MM.1S (cell line): ENCODE data around the gene MBOAT2.

Experiments
- EZH2 ChIP-seq: fragments of 300-600 bp; sonication (generic); optimal IDR thresholded peaks from 2 replicates; pipeline ENCODE3; 2017; ENCODE audit warnings: low read depth, mild to moderate bottlenecking, antibody characterized with exemption, low read length, mixed read lengths
- TF ChIP-seq, protein P1 (sequence below): fragments of 300-600 bp; sonication (generic); IDR thresholded peaks from 2 replicates; pipeline ENCODE4 v1.5.1; 2016; ENCODE audit warnings: antibody characterized with exemption, low read length, mixed read lengths

GRCh38 chr2:8997631-8998030 lies 5.9 kb downstream of the MBOAT2 start:
- TF ChIP-seq, protein P1, sequence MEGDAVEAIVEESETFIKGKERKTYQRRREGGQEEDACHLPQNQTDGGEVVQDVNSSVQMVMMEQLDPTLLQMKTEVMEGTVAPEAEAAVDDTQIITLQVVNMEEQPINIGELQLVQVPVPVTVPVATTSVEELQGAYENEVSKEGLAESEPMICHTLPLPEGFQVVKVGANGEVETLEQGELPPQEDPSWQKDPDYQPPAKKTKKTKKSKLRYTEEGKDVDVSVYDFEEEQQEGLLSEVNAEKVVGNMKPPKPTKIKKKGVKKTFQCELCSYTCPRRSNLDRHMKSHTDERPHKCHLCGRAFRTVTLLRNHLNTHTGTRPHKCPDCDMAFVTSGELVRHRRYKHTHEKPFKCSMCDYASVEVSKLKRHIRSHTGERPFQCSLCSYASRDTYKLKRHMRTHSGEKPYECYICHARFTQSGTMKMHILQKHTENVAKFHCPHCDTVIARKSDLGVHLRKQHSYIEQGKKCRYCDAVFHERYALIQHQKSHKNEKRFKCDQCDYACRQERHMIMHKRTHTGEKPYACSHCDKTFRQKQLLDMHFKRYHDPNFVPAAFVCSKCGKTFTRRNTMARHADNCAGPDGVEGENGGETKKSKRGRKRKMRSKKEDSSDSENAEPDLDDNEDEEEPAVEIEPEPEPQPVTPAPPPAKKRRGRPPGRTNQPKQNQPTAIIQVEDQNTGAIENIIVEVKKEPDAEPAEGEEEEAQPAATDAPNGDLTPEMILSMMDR, result no peak
- no peak for TF ChIP-seq EZH2
